GM18498 (cell line): ENCODE measurements around the gene XRCC1.
A peak's percentile ranks its signal among the peaks of the same experiment; 100 is the strongest.
"Not testable (repeated sequence)": the region's sequence is repeated elsewhere in the genome, so short reads cannot be mapped to it uniquely, and the experiment has no call there.

Source experiments
- ATAC-seq: cut with Tn5 transposase; IDR thresholded peaks from one replicate; pipeline ENCODE4 v1.9.1; 2021; ENCODE audit warnings: mild to moderate bottlenecking, moderate library complexity; ENCODE audit not compliant: unreplicated experiment

Gene XRCC1

DNA sequence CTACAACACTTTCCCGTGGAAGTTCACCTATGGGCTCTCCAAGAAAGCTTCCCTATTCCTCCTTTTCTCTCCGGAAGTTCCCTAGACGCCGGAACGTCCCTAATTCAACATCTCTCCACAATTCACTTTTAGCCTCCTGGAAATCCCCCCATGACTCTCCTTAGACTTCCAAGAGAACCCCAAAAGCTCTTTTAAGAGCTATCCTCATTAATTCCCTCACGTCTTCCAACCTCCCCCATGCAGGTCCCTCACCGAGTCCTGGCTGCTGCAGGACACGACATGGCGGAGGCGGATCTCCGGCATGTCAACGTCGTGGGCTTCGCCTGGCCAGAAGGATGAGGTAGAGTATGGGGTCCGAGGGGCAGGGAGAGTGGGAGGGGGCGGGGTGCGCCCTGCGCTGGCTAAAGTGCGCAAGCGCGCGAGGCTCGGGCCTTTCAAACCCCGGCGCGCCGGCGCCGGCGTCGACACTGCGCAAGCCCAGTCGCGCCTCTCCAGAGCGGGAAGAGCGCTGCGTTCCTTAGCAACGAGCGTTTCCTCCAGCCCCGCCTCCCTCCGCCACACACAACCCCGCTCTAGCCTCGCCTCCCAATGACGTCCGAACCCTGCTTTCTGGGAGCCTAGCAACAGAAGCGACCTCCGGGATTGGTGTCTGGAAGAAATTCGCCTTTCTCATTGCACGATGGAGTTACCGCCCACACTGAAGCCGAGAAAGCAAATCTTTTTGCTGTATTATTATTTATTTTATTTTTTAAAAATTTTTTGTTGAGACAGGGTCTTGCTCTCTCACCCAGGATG is at the start of gene XRCC1, which contains the start of gene PINLYP:
Gene XRCC1, minus strand, starts transcription at position 372 of the 795 bp plus-strand sequence. Its CDS starts 69 bp downstream, at position 303.
Gene PINLYP, plus strand, starts transcription at position 646 of the 795 bp plus-strand sequence. CDS start 1,391 bp downstream, outside the sequence.
- peak; percentile 98 for ATAC-seq

- ATAC-seq = no peak
Measured at GRCh38 chr19:43624933-43625332, 49.6 kb upstream of the XRCC1 start.

DNA sequence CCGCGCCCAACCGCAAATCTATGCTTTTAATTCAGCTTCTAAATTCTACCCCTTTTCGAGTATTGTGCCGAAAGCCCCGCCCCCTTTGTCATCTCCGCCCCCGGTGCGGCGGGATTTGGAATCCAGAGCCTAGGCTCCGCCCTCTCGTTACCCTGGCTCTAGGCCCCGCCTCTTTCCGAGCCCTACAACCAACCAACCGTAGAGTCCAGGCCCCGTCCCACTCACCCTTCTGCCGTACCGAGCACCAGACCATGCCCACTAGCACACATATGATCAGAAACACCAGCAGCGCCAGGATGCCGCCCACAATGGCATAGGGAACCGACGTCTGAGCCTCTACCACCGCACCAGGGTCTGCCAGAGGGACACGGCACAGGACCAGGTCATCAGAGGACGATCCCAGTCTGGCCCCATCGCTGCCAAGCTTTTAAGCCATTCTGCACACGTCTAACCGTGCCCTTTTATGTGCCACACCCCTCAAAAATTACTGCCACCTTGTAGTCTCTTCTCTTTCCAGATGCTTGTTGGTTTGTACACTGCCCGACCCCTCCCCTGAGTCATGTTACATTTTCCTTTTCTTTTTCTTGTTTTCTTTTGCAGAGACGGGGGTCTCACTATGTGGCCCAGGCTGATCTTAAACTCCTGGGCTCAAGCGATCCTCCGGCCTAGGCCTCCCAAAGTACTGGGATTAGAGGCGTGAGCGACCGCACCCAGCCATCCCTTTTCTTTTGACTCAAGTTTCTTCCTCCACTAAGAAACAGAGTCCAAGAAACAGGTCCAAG is 48.8 kb upstream of the XRCC1 start:
- ATAC-seq = no peak

GRCh38 chr19:43622956-43623355 is 47.6 kb upstream of the XRCC1 start:
- ATAC-seq = no peak

- ATAC-seq = no peak
Measured at GRCh38 chr19:43622070-43622469, 46.7 kb upstream of the XRCC1 start.

DNA sequence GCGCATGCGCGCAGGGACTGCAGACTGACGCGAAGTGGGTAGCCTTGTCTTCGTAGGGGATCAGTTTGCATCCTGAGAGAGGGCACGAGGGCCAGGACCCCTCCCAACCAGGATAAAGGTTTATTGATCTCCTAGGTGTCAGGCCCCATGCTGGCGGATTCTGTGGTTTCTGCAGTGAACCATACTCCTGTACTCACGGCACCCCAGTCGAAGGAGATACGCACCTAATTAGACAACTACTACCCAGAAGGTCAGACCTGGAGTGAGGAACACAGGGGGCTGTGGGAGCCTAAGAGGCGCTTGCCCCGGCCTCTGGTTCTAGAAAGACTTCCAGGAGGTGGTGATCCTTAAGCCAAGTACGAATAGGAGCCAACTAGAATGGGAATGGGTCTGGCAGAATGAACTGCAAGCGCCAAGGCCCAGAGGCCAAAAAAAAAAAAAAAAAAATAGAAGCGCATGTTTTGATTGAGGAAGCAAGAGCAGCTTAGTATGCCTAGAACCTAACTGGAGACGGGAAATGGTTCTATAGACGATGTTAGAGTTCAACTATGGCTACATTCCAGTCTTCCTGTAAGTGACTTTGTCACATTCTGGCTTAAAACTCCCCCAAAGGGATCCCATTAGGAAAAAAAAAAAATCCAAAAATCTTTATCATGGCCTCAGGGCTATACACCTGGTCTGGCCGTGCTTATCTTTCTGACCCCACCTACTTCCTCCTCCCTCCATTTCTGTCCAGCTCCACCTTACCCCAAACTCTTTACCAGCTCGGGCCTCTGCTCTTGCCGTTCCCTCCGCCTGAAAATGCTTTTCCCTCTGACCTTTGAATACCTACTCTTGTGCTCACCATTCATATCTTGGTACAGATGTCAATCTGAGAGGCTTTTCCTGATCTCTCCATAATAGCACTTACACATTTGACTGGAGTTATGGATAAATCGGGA is 45.0 kb upstream of the XRCC1 start:
- no peak for ATAC-seq

GRCh38 chr19:43619262-43620060 is 44.1 kb upstream of the XRCC1 start, which contains the start of gene ZNF428:
Gene ZNF428 (minus strand): TSS chr19:43619629. CDS start chr19:43614304, 5,325 bp downstream.
- peak; percentile 82 for ATAC-seq

GRCh38 chr19:43618921-43619261 is 43.6 kb upstream of the XRCC1 start:
- peak; percentile 9 for ATAC-seq

- ATAC-seq = no peak
Measured at GRCh38 chr19:43616954-43617353, 41.6 kb upstream of the XRCC1 start.

DNA sequence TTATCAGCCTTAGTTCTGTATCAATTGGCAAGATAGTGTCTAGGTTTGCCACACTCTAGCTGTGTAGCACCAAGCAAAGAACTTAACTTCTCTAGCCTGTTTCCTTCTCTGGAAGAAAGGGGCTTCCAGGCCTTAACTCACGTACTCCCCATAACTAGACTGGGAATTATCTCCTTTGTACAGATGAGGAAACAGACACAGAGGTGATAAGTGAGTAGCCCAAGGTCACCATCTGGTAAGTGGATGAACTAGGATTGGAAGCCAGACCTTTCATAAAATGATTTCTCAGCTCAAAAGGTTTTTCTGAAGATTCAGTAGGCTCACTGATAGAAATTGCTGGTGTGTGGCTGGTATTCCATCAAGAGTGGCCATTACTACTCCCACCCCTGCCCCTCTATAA is 41.0 kb upstream of the XRCC1 start:
- no peak for ATAC-seq

- no peak for ATAC-seq
Measured at GRCh38 chr19:43612374-43612773, 37.0 kb upstream of the XRCC1 start.

GRCh38 chr19:43611788-43612187 is 36.5 kb upstream of the XRCC1 start, which contains the start of gene SRRM5:
Gene SRRM5 (plus strand): TSS chr19:43612088. CDS start chr19:43612122, 34 bp downstream.
- ATAC-seq = no peak

DNA sequence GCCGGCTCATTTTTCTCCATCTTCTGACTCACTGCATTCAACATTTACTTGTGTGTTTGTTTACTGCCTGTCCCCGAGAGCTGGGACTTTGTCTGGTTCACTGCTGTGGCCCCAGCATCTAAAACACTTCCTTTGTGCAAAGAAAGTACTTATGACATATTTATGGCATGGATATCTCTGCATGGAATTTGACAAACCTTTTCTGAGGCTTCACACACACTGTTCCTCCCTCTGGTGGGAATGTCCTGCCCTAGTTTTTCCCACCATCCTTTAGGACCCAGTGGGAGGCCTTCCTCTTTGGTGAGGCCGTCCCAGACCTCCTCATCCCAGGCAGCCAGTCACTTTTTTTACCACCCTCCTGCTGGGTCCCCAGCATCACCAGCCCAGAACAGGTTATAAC is 35.2 kb upstream of the XRCC1 start:
- ATAC-seq = no peak

GRCh38 chr19:43609872-43610271 is 34.5 kb upstream of the XRCC1 start:
- ATAC-seq = no peak

DNA sequence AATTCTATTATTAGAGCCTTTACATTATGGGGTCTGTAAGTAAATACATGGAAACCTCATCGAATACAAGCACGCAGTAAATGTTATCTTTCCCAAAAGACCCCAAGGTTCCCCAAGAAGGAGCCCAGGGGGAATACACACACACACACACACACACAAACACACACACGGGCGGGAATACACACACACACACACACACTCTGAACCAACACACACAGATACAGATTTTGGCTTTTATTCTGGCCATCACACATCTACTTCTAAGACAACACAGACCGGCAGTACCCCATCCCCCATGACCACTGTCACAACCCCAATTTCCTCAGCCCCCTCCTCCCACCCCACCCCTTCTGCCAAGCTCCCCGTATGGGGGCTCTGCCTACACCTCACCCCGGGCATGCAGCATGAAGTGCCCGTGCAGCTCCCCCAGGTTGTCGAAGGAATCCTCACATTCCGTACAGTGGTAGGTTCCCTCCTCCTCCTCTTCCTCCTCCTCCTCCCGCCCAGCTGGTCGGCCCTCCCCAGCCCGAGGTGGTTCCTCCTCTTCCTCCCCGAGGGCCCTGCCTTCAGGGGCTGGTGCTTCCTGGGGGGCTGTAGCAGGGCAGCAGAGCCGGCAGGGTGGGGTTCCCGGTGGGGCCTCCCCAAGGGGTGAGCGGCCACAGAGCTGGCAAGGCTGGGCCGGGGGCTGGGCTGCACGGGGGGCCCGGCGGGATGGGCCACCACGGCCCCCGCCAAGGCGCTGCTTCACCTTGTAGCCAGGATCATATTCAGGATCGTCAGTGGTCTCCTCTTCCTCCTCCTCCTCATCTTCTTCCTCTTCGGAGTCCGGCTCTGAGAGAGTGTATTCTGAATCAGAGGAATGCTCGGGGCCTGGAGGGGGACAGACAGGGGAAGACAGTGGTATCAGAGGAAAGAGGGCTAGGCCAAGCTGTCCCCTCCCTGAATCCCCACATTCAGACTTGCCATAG is 32.2 kb upstream of the XRCC1 start:
- no peak for ATAC-seq

DNA sequence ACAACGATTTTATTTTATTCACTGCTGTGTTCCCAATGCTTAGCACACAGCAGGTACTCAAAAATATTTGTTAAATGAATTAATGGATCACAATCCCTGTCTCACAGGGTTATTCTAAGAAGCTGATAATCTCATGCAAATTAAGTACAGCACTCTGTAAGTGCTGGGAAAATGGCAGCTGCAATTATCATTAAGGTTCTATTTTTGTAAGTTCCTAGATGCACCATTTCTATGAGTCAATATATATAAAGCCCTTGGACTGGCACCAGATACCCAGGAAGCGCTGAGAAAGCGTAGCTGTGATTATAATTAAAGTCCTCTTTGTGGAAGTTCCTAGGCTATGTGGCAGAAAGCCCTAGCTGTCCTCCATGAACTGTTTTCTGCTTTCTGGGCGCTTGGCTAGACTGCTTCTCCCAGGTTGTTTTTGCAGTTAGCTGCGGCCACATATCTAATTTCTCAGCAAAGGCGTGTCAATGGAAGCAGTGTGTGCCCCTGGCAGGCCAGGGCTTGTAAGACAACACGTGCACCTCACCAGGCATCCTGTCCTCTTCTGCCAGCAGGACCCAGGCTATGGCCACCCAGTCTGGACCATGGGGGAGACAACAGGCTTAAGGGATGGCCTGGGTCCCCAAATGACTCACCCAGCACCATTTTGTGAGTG is 31.4 kb upstream of the XRCC1 start:
- no peak for ATAC-seq

- ATAC-seq = no peak
Measured at GRCh38 chr19:43605875-43606568, 30.7 kb upstream of the XRCC1 start.

DNA sequence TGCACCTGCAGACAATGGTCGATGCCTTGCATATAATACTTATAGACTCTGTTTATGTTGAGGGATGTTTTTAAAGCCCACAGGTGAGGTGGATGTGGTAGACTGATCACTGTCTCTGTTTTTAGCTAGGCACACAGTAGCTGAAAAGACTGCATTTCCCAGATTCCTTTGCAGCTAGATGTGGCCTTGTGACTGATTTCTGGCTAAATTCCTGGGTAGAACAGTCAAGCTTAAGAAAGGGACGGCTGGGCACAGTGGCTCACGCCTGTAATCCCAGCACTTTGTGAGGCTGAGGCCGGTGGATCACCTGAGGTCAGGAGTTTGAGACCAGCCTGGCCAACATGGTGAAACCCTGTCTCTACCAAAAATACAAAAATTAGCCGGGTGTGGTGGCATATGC is 25.0 kb upstream of the XRCC1 start:
- ATAC-seq = not testable (repeated sequence)
